Neural progenitor cell (in vitro differentiated cells): ENCODE data around the gene PROCR. TPM values are rescaled to one million over a fixed set of nuclear protein-coding genes. Genes with fewer than 3 reads are reported as not detected.

Source experiments
- DNase-seq: peaks from one replicate; pipeline ENCODE4 v3.0.0-alpha.2; 2016; ENCODE audit warnings: low spot score
- H2AFZ ChIP-seq: fragments of 200-600 bp; sonication (generic); replicated peaks from 2 replicates; pipeline ENCODE4 v1.6.1; 2016; ENCODE audit warnings: antibody characterized with exemption
- H3F3A ChIP-seq: fragments of 200-600 bp; sonication (generic); 2 replicates; pipeline ENCODE4 v1.6.1; 2016; ENCODE audit warnings: antibody characterized with exemption, low read depth
- H3K27ac ChIP-seq: fragments of 200-600 bp; sonication (generic); 2 replicates; pipeline ENCODE4 v1.5.1; 2016; ENCODE audit warnings: mild to moderate bottlenecking
- H3K27me3 ChIP-seq: fragments of 200-600 bp; sonication (generic); 2 replicates; pipeline ENCODE4 v1.6.1; 2016; ENCODE audit warnings: mild to moderate bottlenecking, moderate library complexity
- H3K36me3 ChIP-seq: fragments of 200-600 bp; sonication (generic); 2 replicates; pipeline ENCODE4 v1.5.1; 2016
- H3K4me1 ChIP-seq: fragments of 200-600 bp; sonication (generic); 2 replicates; pipeline ENCODE4 v1.6.1; 2016; ENCODE audit warnings: mixed run types
- H3K4me2 ChIP-seq: fragments of 200-600 bp; sonication (generic); 2 replicates; pipeline ENCODE4 v1.6.1; 2016
- H3K4me3 ChIP-seq: fragments of 200-600 bp; sonication (generic); 2 replicates; pipeline ENCODE4 v1.5.1; 2016
- H3K79me2 ChIP-seq: fragments of 200-600 bp; sonication (generic); 2 replicates; pipeline ENCODE4 v1.6.1; 2016; ENCODE audit warnings: low read depth
- H3K9ac ChIP-seq: fragments of 200-600 bp; sonication (generic); 2 replicates; pipeline ENCODE4 v1.6.1; 2016
- H3K9me3 ChIP-seq: fragments of 200-600 bp; sonication (generic); 2 replicates; pipeline ENCODE4 v1.5.1; 2016; ENCODE audit warnings: low read depth
- H4K20me1 ChIP-seq: fragments of 200-600 bp; sonication (generic); 2 replicates; pipeline ENCODE4 v1.6.1; 2016; ENCODE audit warnings: low read depth
- H3K27ac Mint-ChIP-seq: 3 replicates; pipeline ENCODE4 v1.8.0; 2021; ENCODE audit warnings: mixed read lengths
- H3K27me3 Mint-ChIP-seq: 2 replicates; pipeline ENCODE4 v1.8.0; 2022; ENCODE audit warnings: low read depth, mild to moderate bottlenecking, inconsistent platforms, moderate library complexity, mixed read lengths; ENCODE audit not compliant: insufficient read depth
- H3K36me3 Mint-ChIP-seq: 3 replicates; pipeline ENCODE4 v1.8.0; 2021; ENCODE audit warnings: mixed read lengths
- H3K4me1 Mint-ChIP-seq: 3 replicates; pipeline ENCODE4 v1.8.0; 2021; ENCODE audit warnings: mixed read lengths
- H3K4me3 Mint-ChIP-seq: 3 replicates; pipeline ENCODE4 v1.8.0; 2021; ENCODE audit warnings: mild to moderate bottlenecking, moderate library complexity, mixed read lengths
- H3K9me3 Mint-ChIP-seq: 3 replicates; pipeline ENCODE4 v1.8.0; 2020; ENCODE audit warnings: mixed read lengths
- CTCF ChIP-seq: fragments of 200-600 bp; sonication (generic); IDR thresholded peaks from 2 replicates; pipeline ENCODE4 v1.5.1; 2017; ENCODE audit warnings: antibody characterized with exemption, mild to moderate bottlenecking
- EZH2 ChIP-seq: fragments of 200-600 bp; sonication (generic); IDR thresholded peaks from 2 replicates; pipeline ENCODE4 v1.6.1; 2017; ENCODE audit warnings: antibody characterized with exemption, mild to moderate bottlenecking, moderate library complexity
- EZH2phosphoT487 ChIP-seq: fragments of 200-600 bp; sonication (generic); IDR thresholded peaks from 2 replicates; pipeline ENCODE4 v1.6.1; 2017; ENCODE audit warnings: antibody characterized with exemption
- total RNA-seq: library from RNA; depleted of rRNA; stranded (reverse); fragments of >200 nt; gene quantifications from 2 replicates; pipeline ENCODE4 v1.2.3, GENCODE V29; 2015; ENCODE audit warnings: low replicate concordance

The PROCR gene
- total RNA-seq, 1 donor from 2014 or later = 3.1 TPM

GRCh38 chr20:35133735-35134134, 38.1 kb upstream of the PROCR start:
- TF ChIP-seq EZH2 (no peak), CTCF (no peak), EZH2phosphoT487 (no peak)
- H3K4me3 ChIP-seq = no peak overlapping the region
- peaks cover 2% of the 10 kb centered on the region for H3K36me3 Mint-ChIP-seq

DNA sequence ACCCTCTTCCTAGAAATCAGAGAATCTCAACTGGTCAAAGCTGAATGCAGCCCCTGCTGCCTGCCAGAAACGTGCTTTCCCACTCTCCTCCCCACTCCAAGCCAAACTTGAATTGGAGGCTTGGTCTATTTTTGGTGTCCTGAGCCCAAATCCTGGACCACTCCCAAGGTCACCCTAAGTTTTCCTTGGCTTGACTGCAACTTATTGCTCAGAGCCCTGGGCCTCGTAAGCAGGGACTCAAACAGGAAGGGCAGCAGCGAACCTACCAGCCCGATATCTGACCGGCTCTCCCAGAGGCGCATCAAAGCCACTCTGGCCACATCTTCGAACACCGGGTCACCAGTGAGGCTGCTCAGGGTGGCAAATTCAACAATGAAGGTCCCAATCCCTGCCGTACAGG, 37.4 kb upstream of the PROCR start:
- no peak overlapping the region for H3K9ac ChIP-seq
- Mint-ChIP-seq H3K27ac (no peak overlapping the region), H3K36me3 (peaks cover 2% of the 10 kb centered on the region), H3K4me1 (no peaks in the 10 kb centered on the region), H3K4me3 (no peak overlapping the region), H3K9me3 (no peaks in the 10 kb centered on the region), H3K27me3 (peaks cover 8% of the 10 kb centered on the region)
- H3K4me3 ChIP-seq = no peak overlapping the region
- no peaks in the 10 kb centered on the region for H3F3A ChIP-seq
- TF ChIP-seq EZH2phosphoT487 = no peak
- no peak for TF ChIP-seq CTCF
- no peak for TF ChIP-seq EZH2
- H2AFZ ChIP-seq = no peak overlapping the region
- no peaks in the 10 kb centered on the region for H3K27me3 ChIP-seq
- H3K27ac ChIP-seq = no peak overlapping the region
- H3K4me2 ChIP-seq = no peak overlapping the region
- H3K79me2 ChIP-seq = no peaks in the 10 kb centered on the region
- H4K20me1 ChIP-seq = no peaks in the 10 kb centered on the region
- no peaks in the 10 kb centered on the region for H3K36me3 ChIP-seq
- no peaks in the 10 kb centered on the region for H3K4me1 ChIP-seq
- no peaks in the 10 kb centered on the region for H3K9me3 ChIP-seq
- DNase-seq = no peak

More at GRCh38 chr20:35133735-35134134, 38.1 kb upstream of the PROCR start:
- Histone ChIP-seq H3K9me3 (no peaks in the 10 kb centered on the region), H3F3A (no peaks in the 10 kb centered on the region), H3K4me1 (no peaks in the 10 kb centered on the region), H3K36me3 (no peaks in the 10 kb centered on the region), H4K20me1 (no peaks in the 10 kb centered on the region), H3K4me2 (no peak overlapping the region), H3K27me3 (no peaks in the 10 kb centered on the region), H3K27ac (no peak overlapping the region), H3K9ac (no peak overlapping the region), H3K79me2 (no peaks in the 10 kb centered on the region), H2AFZ (no peak overlapping the region)
- Mint-ChIP-seq H3K27me3 (peaks cover 8% of the 10 kb centered on the region), H3K4me1 (no peaks in the 10 kb centered on the region), H3K4me3 (no peak overlapping the region), H3K9me3 (no peaks in the 10 kb centered on the region), H3K27ac (no peak overlapping the region)
- no peak for DNase-seq

DNA sequence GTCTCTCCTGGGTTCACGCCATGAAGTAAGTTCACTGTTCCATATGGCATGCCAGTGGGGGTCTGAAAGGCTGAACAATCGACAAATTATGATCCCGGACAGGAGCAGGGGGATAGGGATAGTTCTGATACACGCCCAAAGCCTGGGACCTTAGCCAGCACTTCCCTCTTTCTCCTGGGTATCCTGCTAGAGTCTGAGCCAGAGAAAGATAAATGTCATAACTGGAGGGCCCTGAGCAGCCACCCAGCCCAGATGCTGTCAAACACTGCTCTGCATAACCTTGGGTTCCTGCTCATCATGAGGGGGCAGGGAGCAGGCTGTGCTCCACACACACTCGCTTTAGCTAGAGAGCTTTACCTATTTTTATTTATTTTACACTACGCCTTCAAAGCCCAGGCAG, 37.0 kb upstream of the PROCR start:
- DNase-seq = no peak
- no peaks in the 10 kb centered on the region for H3K4me1 Mint-ChIP-seq
- no peak for TF ChIP-seq EZH2
- no peak for TF ChIP-seq CTCF
- TF ChIP-seq EZH2phosphoT487 = no peak
- H3K36me3 ChIP-seq = no peaks in the 10 kb centered on the region
- H3K36me3 Mint-ChIP-seq = peaks cover 2% of the 10 kb centered on the region
- no peak overlapping the region for H3K27ac ChIP-seq
- no peak overlapping the region for H2AFZ ChIP-seq
- H3K9me3 Mint-ChIP-seq = no peaks in the 10 kb centered on the region
- no peaks in the 10 kb centered on the region for H3K27me3 ChIP-seq
- no peaks in the 10 kb centered on the region for H3K4me1 ChIP-seq
- no peak overlapping the region for H3K4me3 ChIP-seq
- no peaks in the 10 kb centered on the region for H3K9me3 ChIP-seq
- no peak overlapping the region for H3K4me3 Mint-ChIP-seq
- H3K4me2 ChIP-seq = no peak overlapping the region
- peaks cover 8% of the 10 kb centered on the region for H3K27me3 Mint-ChIP-seq
- H3K79me2 ChIP-seq = no peaks in the 10 kb centered on the region
- H3K9ac ChIP-seq = no peak overlapping the region
- no peak overlapping the region for H3K27ac Mint-ChIP-seq
- H4K20me1 ChIP-seq = no peaks in the 10 kb centered on the region
- H3F3A ChIP-seq = no peaks in the 10 kb centered on the region
